Smooth muscle cell (in vitro differentiated cells): Measurements from ENCODE around the gene TRPM7. TPM values are rescaled to one million over a fixed set of nuclear protein-coding genes. Genes with fewer than 3 reads are reported as not detected.

Experiments used
- DNase-seq: peaks from one replicate; lab custom pipeline; 2025; ENCODE audit not compliant: unreplicated experiment; lab: John Stamatoyannopoulos, UW
- H2AFZ ChIP-seq: fragments of 200-600 bp; sonication (generic); 2 replicates; pipeline ENCODE4 v1.6.0; 2016; ENCODE audit warnings: antibody characterized with exemption, low read depth, mild to moderate bottlenecking
- H3F3A ChIP-seq: fragments of 200-600 bp; sonication (generic); 2 replicates; pipeline ENCODE4 v1.6.0; 2017; ENCODE audit warnings: antibody characterized with exemption, low read depth
- H3K27ac ChIP-seq: fragments of 200-600 bp; sonication (generic); 2 replicates; pipeline ENCODE4 v1.5.1; 2016; ENCODE audit warnings: low read depth, mild to moderate bottlenecking
- H3K27me3 ChIP-seq: fragments of 200-600 bp; sonication (generic); 2 replicates; pipeline ENCODE4 v1.6.1; 2016; ENCODE audit warnings: low read depth, mild to moderate bottlenecking
- H3K36me3 ChIP-seq: fragments of 200-600 bp; sonication (generic); 2 replicates; pipeline ENCODE4 v1.5.1; 2016; ENCODE audit warnings: low read depth
- H3K4me1 ChIP-seq: fragments of 200-600 bp; sonication (generic); 2 replicates; pipeline ENCODE4 v1.5.1; 2016; ENCODE audit warnings: low read depth
- H3K4me2 ChIP-seq: fragments of 200-600 bp; sonication (generic); 2 replicates; pipeline ENCODE4 v1.6.0; 2016; ENCODE audit warnings: mild to moderate bottlenecking
- H3K4me3 ChIP-seq: fragments of 200-600 bp; sonication (generic); 2 replicates; pipeline ENCODE4 v1.5.1; 2016; ENCODE audit warnings: mild to moderate bottlenecking
- H3K79me2 ChIP-seq: fragments of 200-600 bp; sonication (generic); 2 replicates; pipeline ENCODE4 v1.6.0; 2016; ENCODE audit warnings: low read depth, mild to moderate bottlenecking
- H3K9ac ChIP-seq: fragments of 200-600 bp; sonication (generic); 2 replicates; pipeline ENCODE4 v1.6.0; 2016; ENCODE audit warnings: low read depth
- H3K9me3 ChIP-seq: fragments of 200-600 bp; sonication (generic); replicated peaks from 2 replicates; pipeline ENCODE4 v1.5.1; 2016; ENCODE audit warnings: low read depth
- H4K20me1 ChIP-seq: fragments of 200-600 bp; sonication (generic); 2 replicates; pipeline ENCODE4 v1.6.0; 2016; ENCODE audit warnings: low read depth
- WGBS: methylation state at CpG from one replicate; pipeline ENCODE4 v1.1.7; 2016; ENCODE audit warnings: low lambda C conversion rate; 5-methylcytosine and 5-hydroxymethylcytosine counted together
- polyA plus RNA-seq: library from polyadenylated mRNA; unstranded; fragments of >200 nt; fragmentation: Nextera tagmentation; extraction: Ambion mirVana; gene quantifications from 2 replicates; pipeline ENCODE4 v1.2.1, GENCODE V29; 2016
- total RNA-seq: library from RNA; depleted of rRNA; stranded (reverse); fragments of >200 nt; gene quantifications from 2 replicates; pipeline ENCODE4 v1.2.3, GENCODE V29; 2014
- TF ChIP-seq, protein P1 (sequence below): fragments of 200-600 bp; sonication (generic); IDR thresholded peaks from 2 replicates; pipeline ENCODE4 v1.5.1; 2017; ENCODE audit warnings: borderline replicate concordance, mild to moderate bottlenecking, antibody characterized with exemption; ENCODE audit not compliant: insufficient read depth, poor library complexity, severe bottlenecking

The TRPM7 gene
- total and polyA plus RNA-seq, 2 experiments from 2014 or later = 5.6 to 28.2 TPM

- H3K4me1 ChIP-seq = peaks cover 6% of the 10 kb centered on the region
- no peak overlapping the region for H3K9ac ChIP-seq
- peaks cover 87% of the 10 kb centered on the region for H3K79me2 ChIP-seq
- no peak for DNase-seq
- no peak overlapping the region for H2AFZ ChIP-seq
- no peak overlapping the region for H3K27ac ChIP-seq
- H3K4me3 ChIP-seq = no peak overlapping the region
- H3F3A ChIP-seq = peaks cover 5% of the 10 kb centered on the region
- no peaks in the 10 kb centered on the region for H3K27me3 ChIP-seq
- TF ChIP-seq, protein P1, sequence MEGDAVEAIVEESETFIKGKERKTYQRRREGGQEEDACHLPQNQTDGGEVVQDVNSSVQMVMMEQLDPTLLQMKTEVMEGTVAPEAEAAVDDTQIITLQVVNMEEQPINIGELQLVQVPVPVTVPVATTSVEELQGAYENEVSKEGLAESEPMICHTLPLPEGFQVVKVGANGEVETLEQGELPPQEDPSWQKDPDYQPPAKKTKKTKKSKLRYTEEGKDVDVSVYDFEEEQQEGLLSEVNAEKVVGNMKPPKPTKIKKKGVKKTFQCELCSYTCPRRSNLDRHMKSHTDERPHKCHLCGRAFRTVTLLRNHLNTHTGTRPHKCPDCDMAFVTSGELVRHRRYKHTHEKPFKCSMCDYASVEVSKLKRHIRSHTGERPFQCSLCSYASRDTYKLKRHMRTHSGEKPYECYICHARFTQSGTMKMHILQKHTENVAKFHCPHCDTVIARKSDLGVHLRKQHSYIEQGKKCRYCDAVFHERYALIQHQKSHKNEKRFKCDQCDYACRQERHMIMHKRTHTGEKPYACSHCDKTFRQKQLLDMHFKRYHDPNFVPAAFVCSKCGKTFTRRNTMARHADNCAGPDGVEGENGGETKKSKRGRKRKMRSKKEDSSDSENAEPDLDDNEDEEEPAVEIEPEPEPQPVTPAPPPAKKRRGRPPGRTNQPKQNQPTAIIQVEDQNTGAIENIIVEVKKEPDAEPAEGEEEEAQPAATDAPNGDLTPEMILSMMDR = no peak
- no peaks in the 10 kb centered on the region for H3K9me3 ChIP-seq
- H3K36me3 ChIP-seq = no peaks in the 10 kb centered on the region
- no peak overlapping the region for H3K4me2 ChIP-seq
- peaks cover 76% of the 10 kb centered on the region for H4K20me1 ChIP-seq
Observed at GRCh38 chr15:50681467-50681866, 5.1 kb downstream of the TRPM7 start.

GRCh38 chr15:50676799-50677483 lies 9.7 kb downstream of the TRPM7 start:
- WGBS = 47% methylated on average over 6 of the region's 6 CpGs

GRCh38 chr15:50675535-50676144 lies 11.0 kb downstream of the TRPM7 start:
- H3K27ac ChIP-seq = no peak overlapping the region
- no peak for DNase-seq
- H3K36me3 ChIP-seq = no peaks in the 10 kb centered on the region
- no peaks in the 10 kb centered on the region for H3K27me3 ChIP-seq
- H3K4me2 ChIP-seq = no peak overlapping the region
- no peaks in the 10 kb centered on the region for H3K4me1 ChIP-seq
- H2AFZ ChIP-seq = no peak overlapping the region
- H4K20me1 ChIP-seq = peaks cover 50% of the 10 kb centered on the region
- H3K79me2 ChIP-seq = peaks cover 84% of the 10 kb centered on the region
- no peak overlapping the region for H3K4me3 ChIP-seq
- H3F3A ChIP-seq = peaks cover 6% of the 10 kb centered on the region
- H3K9ac ChIP-seq = no peak overlapping the region
- no peaks in the 10 kb centered on the region for H3K9me3 ChIP-seq
- TF ChIP-seq, protein P1 = peak; percentile 85

More at GRCh38 chr15:50676799-50677483, 9.7 kb downstream of the TRPM7 start:
- H3K4me1 ChIP-seq = no peaks in the 10 kb centered on the region
- peak overlapping the region; percentile 25 for H3K9ac ChIP-seq
- H4K20me1 ChIP-seq = peaks cover 63% of the 10 kb centered on the region
- H3K27ac ChIP-seq = peak overlapping the region; percentile 74
- no peaks in the 10 kb centered on the region for H3K36me3 ChIP-seq
- H3K79me2 ChIP-seq = peaks cover 87% of the 10 kb centered on the region
- H3K4me2 ChIP-seq = peak overlapping the region; percentile 70
- no peaks in the 10 kb centered on the region for H3K27me3 ChIP-seq
- TF ChIP-seq, protein P1 = no peak
- no peak overlapping the region for H2AFZ ChIP-seq
- DNase-seq = no peak
- H3K4me3 ChIP-seq = no peak overlapping the region
- H3K9me3 ChIP-seq = no peaks in the 10 kb centered on the region
- H3F3A ChIP-seq = peaks cover 6% of the 10 kb centered on the region
